Sciatic nerve (tissue), 2 donors: ENCODE results near the gene HSP90AA1. TPM values are rescaled to one million over a fixed set of nuclear protein-coding genes. Genes with fewer than 3 reads are reported as not detected.
"Not testable (repeated sequence)": the region's sequence is repeated elsewhere in the genome, so short reads cannot be mapped to it uniquely, and the experiment has no call there.

Experiments
- ATAC-seq: fragments of 200-7000 bp; cut with Tn5 transposase; one replicate; pipeline ENCODE4 v1.9.1; 2020; ENCODE audit warnings: mild to moderate bottlenecking, moderate library complexity
- DNase-seq: peaks from one replicate; pipeline ENCODE4 v3.0.0-alpha.2; 2020; ENCODE audit warnings: low spot score
- intact Hi-C: fragments of 100-400 bp; cut with DNase I; formaldehyde crosslinking; loops from one replicate; pipeline ENCODE4 v1.14.2; 2022
- total RNA-seq: library from RNA; stranded (reverse); fragmentation: NEBNext Ultra II Directional; extraction: Animal tissue kit (Norgen Biotek cat#: 25700); gene quantifications from one replicate; pipeline ENCODE4 v1.2.1, GENCODE V29; 2021
- donor health status: DM: no; HTN: no; CAD: no.
- donor health status: DM: no; HTN: no; CAD: no.

Gene HSP90AA1
- total RNA-seq: 325 TPM

- peak; percentile 98 for DNase-seq
- intact Hi-C loops: no loop called here
- peak; percentile 88 for ATAC-seq
Measured at GRCh38 chr14:102086972-102087761, at the start of gene HSP90AA1. TSS of gene HSP90AA1 (minus strand) at chr14:102087044. CDS start at chr14:102086378, 666 bp downstream.

- DNase-seq, intact Hi-C loops, ATAC-seq: not testable (repeated sequence)
Measured at GRCh38 chr14:102135456-102135855, 48.6 kb upstream of the HSP90AA1 start.

- intact Hi-C loops, ATAC-seq, DNase-seq: not testable (repeated sequence)
Measured at GRCh38 chr14:102134719-102135118, 47.9 kb upstream of the HSP90AA1 start.

GRCh38 chr14:102134021-102134420 is 47.2 kb upstream of the HSP90AA1 start:
- DNase-seq, ATAC-seq, intact Hi-C loops: not testable (repeated sequence)

GRCh38 chr14:102131741-102132140 is 44.9 kb upstream of the HSP90AA1 start:
- intact Hi-C loops: no loop called here
- ATAC-seq (no peak), DNase-seq (no peak)

GRCh38 chr14:102126807-102127455 is 40.1 kb upstream of the HSP90AA1 start:
- no peak for DNase-seq
- intact Hi-C loops: no loop called here
- ATAC-seq: no peak

- intact Hi-C loops: loop anchor here (1.0 kb wide), 1 partner anchor 23 kb away; no protein-coding TSS in a partner anchor
- no peak for DNase-seq
- ATAC-seq: no peak
Measured at GRCh38 chr14:102125546-102125945, 38.7 kb upstream of the HSP90AA1 start.

- intact Hi-C loops: no loop called here
Measured at GRCh38 chr14:102124419-102124818, 37.6 kb upstream of the HSP90AA1 start.

GRCh38 chr14:102121567-102121966 is 34.7 kb upstream of the HSP90AA1 start:
- intact Hi-C loops: no loop called here
- DNase-seq (no peak), ATAC-seq (no peak)

More at GRCh38 chr14:102124419-102124818, 37.6 kb upstream of the HSP90AA1 start:
- DNase-seq: no peak
- no peak for ATAC-seq

- ATAC-seq: no peak
- DNase-seq: no peak
- intact Hi-C loops: no loop called here
Measured at GRCh38 chr14:102120888-102121287, 34.0 kb upstream of the HSP90AA1 start.

GRCh38 chr14:102117852-102118251 is 31.0 kb upstream of the HSP90AA1 start:
- DNase-seq: no peak
- ATAC-seq: no peak
- intact Hi-C loops: no loop called here

- DNase-seq (no peak), ATAC-seq (no peak)
- intact Hi-C loops: no loop called here
Measured at GRCh38 chr14:102116361-102117180, 29.7 kb upstream of the HSP90AA1 start.

GRCh38 chr14:102111101-102111500 is 24.3 kb upstream of the HSP90AA1 start:
- no peak for ATAC-seq
- intact Hi-C loops: no loop called here
- no peak for DNase-seq

- ATAC-seq, intact Hi-C loops, DNase-seq: not testable (repeated sequence)
Measured at GRCh38 chr14:102109332-102109731, 22.5 kb upstream of the HSP90AA1 start.

GRCh38 chr14:102105369-102105768 is 18.5 kb upstream of the HSP90AA1 start:
- intact Hi-C loops: no loop called here
- no peak for ATAC-seq
- DNase-seq: no peak

GRCh38 chr14:102103062-102103695 is 16.3 kb upstream of the HSP90AA1 start:
- ATAC-seq (no peak), DNase-seq (no peak)
- intact Hi-C loops: no loop called here

- ATAC-seq (no peak), DNase-seq (no peak)
- intact Hi-C loops: no loop called here
Measured at GRCh38 chr14:102097441-102098135, 10.7 kb upstream of the HSP90AA1 start.

GRCh38 chr14:102096569-102097188 is 9.8 kb upstream of the HSP90AA1 start:
- ATAC-seq (peak; percentile 94), DNase-seq (peak; percentile 95)
- intact Hi-C loops: no loop called here
